K562 (cell line): ENCODE data around the gene RPAIN. TPM values are rescaled to one million over a fixed set of nuclear protein-coding genes. Genes with fewer than 3 reads are reported as not detected.

Experiments
- CC2D1A ChIP-seq: fragments of 450-650 bp; IDR thresholded peaks from 2 replicates; pipeline ENCODE4 v1.6.1; 2017; ENCODE audit warnings: mild to moderate bottlenecking
- CTBP1 ChIP-seq: fragments of 450-650 bp; IDR thresholded peaks from 2 replicates; pipeline ENCODE4 v1.6.1; 2016; ENCODE audit warnings: borderline replicate concordance
- FOXA3 ChIP-seq, 2 experiments: fragments of 450-650 bp in 1 of 2; sonication (generic) in 1 of 2; formaldehyde crosslinking; IDR thresholded peaks in 1 of 2; conservative IDR thresholded peaks in 1 of 2; 2 replicates each; pipeline versions ENCODE4 v1.4.0 to v1.8.0; 2020 to 2022; ENCODE audit warnings: mild to moderate bottlenecking in 2 of 2, missing genetic modification reagents in 1 of 2
- FOXP1 ChIP-seq: sonication (generic); formaldehyde crosslinking; IDR thresholded peaks from 2 replicates; pipeline ENCODE4 v1.8.0; 2022; ENCODE audit warnings: mild to moderate bottlenecking, missing genetic modification reagents
- GABPA ChIP-seq: fragments of 200-800 bp; sonication (Bioruptor generic); conservative IDR thresholded peaks from 2 replicates; pipeline ENCODE4 v1.6.1; 2016; ENCODE audit warnings: low read depth, missing genetic modification characterization, missing compliant biosample characterization
- JUN ChIP-seq, 2 experiments: sonication (generic) in 1 of 2; formaldehyde crosslinking in 1 of 2; IDR thresholded peaks; 2 replicates each; pipeline versions ENCODE4 v1.6.1 to v1.8.0; 2012 to 2022; ENCODE audit warnings: borderline replicate concordance in 2 of 2, mild to moderate bottlenecking in 2 of 2, improper control_type of control experiment in 1 of 2, low read depth in 1 of 2, low read length in 1 of 2, missing genetic modification reagents in 1 of 2
- NEUROD1 ChIP-seq: fragments of 150-350 bp; IDR thresholded peaks from 2 replicates; pipeline ENCODE4 v1.6.1; 2014; ENCODE audit warnings: borderline replicate concordance, low read length, low read depth; ENCODE audit not compliant: partially characterized antibody
- PHF20 ChIP-seq: fragments of 450-650 bp; IDR thresholded peaks from 2 replicates; pipeline ENCODE4 v1.6.1; 2018; ENCODE audit not compliant: partially characterized antibody
- POLR2H ChIP-seq: IDR thresholded peaks from 2 replicates; pipeline ENCODE4 v1.6.1; 2016; ENCODE audit warnings: missing genetic modification characterization, low read depth, mild to moderate bottlenecking, control low read depth, missing compliant biosample characterization, moderate library complexity
- RBFOX2 ChIP-seq: fragments of 200-400 bp; formaldehyde crosslinking; IDR thresholded peaks from 2 replicates; pipeline ENCODE4 v1.6.1; 2017; ENCODE audit warnings: low read depth, mild to moderate bottlenecking, low read length, moderate library complexity
- XRCC5 ChIP-seq: fragments of 200-400 bp; formaldehyde crosslinking; IDR thresholded peaks from 2 replicates; pipeline ENCODE4 v1.6.1; 2017; ENCODE audit warnings: low read depth, mild to moderate bottlenecking, low read length
- polyA plus RNA-seq, 8 experiments: library from polyadenylated mRNA; depleted of rRNA in 4 of 8; stranded (reverse) in 5 of 8; unstranded in 3 of 8; fragments of >200 nt; fragmentation: Nextera tagmentation in 2 of 8; fragmentation: Illumina TruSeq in 1 of 8; extraction: Ambion mirVana in 2 of 8; extraction: Trizol in 1 of 8; gene quantifications; 2 replicates each; pipeline versions ENCODE4 v1.2.1 to v1.2.3, GENCODE V29; 2011 to 2014; ENCODE audit warnings: inconsistent platforms in 1 of 8, missing spikeins in 1 of 8
- total RNA-seq, 7 experiments: library from RNA; depleted of rRNA in 6 of 7; stranded (reverse); fragments of >200 nt in 6 of 7; fragmentation: Illumina TruSeq in 2 of 7; extraction: Trizol in 2 of 7; gene quantifications; 2 replicates each; pipeline versions ENCODE4 v1.2.1 to v1.2.3, GENCODE V29; 2011 to 2021; ENCODE audit warnings: low replicate concordance in 1 of 7
- TF ChIP-seq, protein P1 (sequence below), 2 experiments: fragments of 450-650 bp; formaldehyde crosslinking in 1 of 2; IDR thresholded peaks; 2 replicates each; pipeline versions ENCODE4 v1.4.0 to v1.6.1; 2014 to 2020; ENCODE audit warnings: mild to moderate bottlenecking in 2 of 2, borderline replicate concordance in 1 of 2, low read depth in 1 of 2
- TF ChIP-seq, protein P2 (sequence below), 3 experiments: fragments of 200-800 bp in 1 of 3; fragments of 250-450 bp in 1 of 3; fragments of 450-650 bp in 1 of 3; sonication (Bioruptor Pico) in 1 of 3; sonication (Bioruptor generic) in 1 of 3; formaldehyde crosslinking in 1 of 3; IDR thresholded peaks; 2 replicates each; pipeline versions ENCODE4 v1.6.1 to v1.8.0; 2016 to 2022; ENCODE audit warnings: mild to moderate bottlenecking in 2 of 3, missing genetic modification characterization in 2 of 3, missing compliant biosample characterization in 1 of 3, moderate library complexity in 1 of 3

The RPAIN gene
- total and polyA plus RNA-seq, 9 of the 15 experiments (the other 6 are each of a cell fraction or from before 2014, with no cell fraction given): 27.3 to 63.7 (median 38.5) TPM

DNA sequence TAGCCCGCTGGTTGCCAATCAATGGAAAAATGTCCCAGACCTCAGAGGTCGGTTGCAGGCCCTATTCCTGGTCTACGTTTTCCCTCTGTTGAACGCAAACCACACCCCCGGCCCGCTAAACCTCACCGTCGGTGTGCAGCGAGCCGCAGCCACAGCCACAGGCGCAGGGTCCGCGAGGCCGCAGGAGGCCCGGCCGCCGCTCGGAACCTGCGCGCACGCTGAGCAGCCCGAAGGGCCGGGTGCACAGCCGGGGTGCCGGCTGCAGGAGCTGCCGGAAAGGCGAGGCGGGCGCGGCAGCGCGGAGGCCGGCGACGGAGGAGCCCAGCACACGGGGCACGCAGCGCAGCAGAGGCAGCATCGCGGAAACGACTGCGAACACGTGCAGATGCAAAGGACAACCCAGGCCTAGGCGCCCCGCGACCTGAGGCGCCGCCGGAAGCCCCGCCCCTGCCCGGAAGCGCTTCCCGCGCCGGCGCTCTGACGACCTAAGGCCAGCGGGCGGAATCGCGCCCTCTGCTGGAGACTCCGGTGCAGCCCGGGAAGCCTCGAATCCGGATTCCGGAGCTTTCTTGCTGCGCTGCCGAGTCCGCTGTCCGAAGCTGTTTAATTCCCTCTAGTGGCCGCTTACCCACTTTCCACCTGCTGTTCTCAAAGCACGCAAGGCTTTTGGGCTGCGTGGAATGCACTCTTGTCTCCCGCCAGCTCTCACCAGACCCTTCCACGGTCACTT is 18.9 kb downstream of the RPAIN start, which contains the start of gene C1QBP (continued):
- TF ChIP-seq, protein P1, sequence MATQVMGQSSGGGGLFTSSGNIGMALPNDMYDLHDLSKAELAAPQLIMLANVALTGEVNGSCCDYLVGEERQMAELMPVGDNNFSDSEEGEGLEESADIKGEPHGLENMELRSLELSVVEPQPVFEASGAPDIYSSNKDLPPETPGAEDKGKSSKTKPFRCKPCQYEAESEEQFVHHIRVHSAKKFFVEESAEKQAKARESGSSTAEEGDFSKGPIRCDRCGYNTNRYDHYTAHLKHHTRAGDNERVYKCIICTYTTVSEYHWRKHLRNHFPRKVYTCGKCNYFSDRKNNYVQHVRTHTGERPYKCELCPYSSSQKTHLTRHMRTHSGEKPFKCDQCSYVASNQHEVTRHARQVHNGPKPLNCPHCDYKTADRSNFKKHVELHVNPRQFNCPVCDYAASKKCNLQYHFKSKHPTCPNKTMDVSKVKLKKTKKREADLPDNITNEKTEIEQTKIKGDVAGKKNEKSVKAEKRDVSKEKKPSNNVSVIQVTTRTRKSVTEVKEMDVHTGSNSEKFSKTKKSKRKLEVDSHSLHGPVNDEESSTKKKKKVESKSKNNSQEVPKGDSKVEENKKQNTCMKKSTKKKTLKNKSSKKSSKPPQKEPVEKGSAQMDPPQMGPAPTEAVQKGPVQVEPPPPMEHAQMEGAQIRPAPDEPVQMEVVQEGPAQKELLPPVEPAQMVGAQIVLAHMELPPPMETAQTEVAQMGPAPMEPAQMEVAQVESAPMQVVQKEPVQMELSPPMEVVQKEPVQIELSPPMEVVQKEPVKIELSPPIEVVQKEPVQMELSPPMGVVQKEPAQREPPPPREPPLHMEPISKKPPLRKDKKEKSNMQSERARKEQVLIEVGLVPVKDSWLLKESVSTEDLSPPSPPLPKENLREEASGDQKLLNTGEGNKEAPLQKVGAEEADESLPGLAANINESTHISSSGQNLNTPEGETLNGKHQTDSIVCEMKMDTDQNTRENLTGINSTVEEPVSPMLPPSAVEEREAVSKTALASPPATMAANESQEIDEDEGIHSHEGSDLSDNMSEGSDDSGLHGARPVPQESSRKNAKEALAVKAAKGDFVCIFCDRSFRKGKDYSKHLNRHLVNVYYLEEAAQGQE (IDR thresholded peaks at IDR 0.05; ENCODE audit: borderline replicate concordance): peak; percentile 76
- TF ChIP-seq, protein P1 (CRISPR knock-in tag; IDR thresholded peaks at IDR 0.05; ENCODE audit: low read depth): peak; percentile 76; the same call in 1 of the 2 replicates
- peak; percentile 50; the same call in 1 of the 2 replicates for TF ChIP-seq JUN (IDR thresholded peaks at IDR 0.05; ENCODE audit: borderline replicate concordance, low read depth, low read length)
- TF ChIP-seq JUN (CRISPR knock-in tag; IDR thresholded peaks at IDR 0.05; ENCODE audit: borderline replicate concordance): no peak
- no peak for TF ChIP-seq FOXA3 (CRISPR knock-in tag; conservative IDR thresholded peaks at IDR 0.05 in 1 of 2, IDR thresholded peaks at IDR 0.05 in 1 of 2)
- TF ChIP-seq FOXP1 (CRISPR knock-in tag): 0 out of 2 replicates have a peak, but pooled peaks have one; percentile 55
- no peak for TF ChIP-seq POLR2H (tag)
- peak; percentile 92 for TF ChIP-seq RBFOX2
- TF ChIP-seq, protein P2, sequence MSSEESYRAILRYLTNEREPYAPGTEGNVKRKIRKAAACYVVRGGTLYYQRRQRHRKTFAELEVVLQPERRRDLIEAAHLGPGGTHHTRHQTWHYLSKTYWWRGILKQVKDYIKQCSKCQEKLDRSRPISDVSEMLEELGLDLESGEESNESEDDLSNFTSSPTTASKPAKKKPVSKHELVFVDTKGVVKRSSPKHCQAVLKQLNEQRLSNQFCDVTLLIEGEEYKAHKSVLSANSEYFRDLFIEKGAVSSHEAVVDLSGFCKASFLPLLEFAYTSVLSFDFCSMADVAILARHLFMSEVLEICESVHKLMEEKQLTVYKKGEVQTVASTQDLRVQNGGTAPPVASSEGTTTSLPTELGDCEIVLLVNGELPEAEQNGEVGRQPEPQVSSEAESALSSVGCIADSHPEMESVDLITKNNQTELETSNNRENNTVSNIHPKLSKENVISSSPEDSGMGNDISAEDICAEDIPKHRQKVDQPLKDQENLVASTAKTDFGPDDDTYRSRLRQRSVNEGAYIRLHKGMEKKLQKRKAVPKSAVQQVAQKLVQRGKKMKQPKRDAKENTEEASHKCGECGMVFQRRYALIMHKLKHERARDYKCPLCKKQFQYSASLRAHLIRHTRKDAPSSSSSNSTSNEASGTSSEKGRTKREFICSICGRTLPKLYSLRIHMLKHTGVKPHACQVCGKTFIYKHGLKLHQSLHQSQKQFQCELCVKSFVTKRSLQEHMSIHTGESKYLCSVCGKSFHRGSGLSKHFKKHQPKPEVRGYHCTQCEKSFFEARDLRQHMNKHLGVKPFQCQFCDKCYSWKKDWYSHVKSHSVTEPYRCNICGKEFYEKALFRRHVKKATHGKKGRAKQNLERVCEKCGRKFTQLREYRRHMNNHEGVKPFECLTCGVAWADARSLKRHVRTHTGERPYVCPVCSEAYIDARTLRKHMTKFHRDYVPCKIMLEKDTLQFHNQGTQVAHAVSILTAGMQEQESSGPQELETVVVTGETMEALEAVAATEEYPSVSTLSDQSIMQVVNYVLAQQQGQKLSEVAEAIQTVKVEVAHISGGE (CRISPR knock-in tag; IDR thresholded peaks at IDR 0.05): peak in 1 of 3 experiments; percentile 77; a peak in 3 of 6 replicates
- TF ChIP-seq PHF20: peak; percentile 63
- TF ChIP-seq XRCC5: peak; percentile 76
- TF ChIP-seq NEUROD1: peak; percentile 14
- peak; percentile 38; the same call in 1 of the 2 replicates for TF ChIP-seq CTBP1
- peak; percentile 94 for TF ChIP-seq GABPA (tag)
- TF ChIP-seq CC2D1A: 0 out of 2 replicates have a peak, but pooled peaks have one; percentile 44
